Effector memory CD8-positive, alpha-beta T cell (primary cell): ENCODE results near the gene FXYD7.
"Not testable (repeated sequence)": the region's sequence is repeated elsewhere in the genome, so short reads cannot be mapped to it uniquely, and the experiment has no call there.

Experiments
- ATAC-seq: fragments of 150-1000 bp; cut with Tn5 transposase; replicated peaks from 2 replicates; pipeline ENCODE4 v1.10.0; 2021; ENCODE audit warnings: mild to moderate bottlenecking, moderate library complexity
- DNase-seq, 3 experiments: peaks; one replicate each; pipeline ENCODE4 v3.0.0; 2021
- H3K27ac Mint-ChIP-seq, 2 donors: one replicate each; pipeline ENCODE4 v1.8.0; 2022; ENCODE audit warnings: mild to moderate bottlenecking in 2 of 2, mixed read lengths in 2 of 2, moderate library complexity in 2 of 2
- H3K27me3 Mint-ChIP-seq, 2 donors: one replicate each; pipeline ENCODE4 v1.8.0; 2022; ENCODE audit warnings: mixed read lengths in 2 of 2
- H3K36me3 Mint-ChIP-seq: one replicate; pipeline ENCODE4 v1.8.0; 2022; ENCODE audit warnings: mild to moderate bottlenecking, moderate library complexity, mixed read lengths; ENCODE audit not compliant: insufficient read depth
- H3K4me1 Mint-ChIP-seq, 2 donors: one replicate each; pipeline ENCODE4 v1.8.0; 2022; ENCODE audit warnings: low read depth in 2 of 2, mixed read lengths in 2 of 2
- H3K4me3 Mint-ChIP-seq, 2 donors: one replicate each; pipeline ENCODE4 v1.8.0; 2022; ENCODE audit warnings: mild to moderate bottlenecking in 2 of 2, mixed read lengths in 2 of 2, moderate library complexity in 2 of 2
- H3K9me3 Mint-ChIP-seq, 2 donors: one replicate each; pipeline ENCODE4 v1.8.0; 2022; ENCODE audit warnings: mixed read lengths in 2 of 2

FXYD7 gene

GRCh38 chr19:35125749-35126623 lies 17.1 kb upstream of the FXYD7 start:
- Mint-ChIP-seq H3K4me1 (peaks cover 10% of the 10 kb centered on the region in 2 donors), H3K27me3 (peaks cover 0 to 13% of the 10 kb centered on the region in 2 donors), H3K9me3 (no peaks in the 10 kb centered on the region), H3K4me3 (peak overlapping the region; percentile 5 to 21), H3K27ac (no peak overlapping the region), H3K36me3 (peaks cover 6% of the 10 kb centered on the region)
- ATAC-seq: no peak
- DNase-seq: no peak

GRCh38 chr19:35126624-35126959 lies 16.5 kb upstream of the FXYD7 start:
- H3K4me3 Mint-ChIP-seq: no peak overlapping the region
- H3K4me1 Mint-ChIP-seq: peaks cover 10% of the 10 kb centered on the region in 2 donors
- DNase-seq (no peak), ATAC-seq (no peak)
- peaks cover 6% of the 10 kb centered on the region for H3K36me3 Mint-ChIP-seq
- peaks cover 0 to 13% of the 10 kb centered on the region in 2 donors for H3K27me3 Mint-ChIP-seq
- no peaks in the 10 kb centered on the region for H3K9me3 Mint-ChIP-seq
- H3K27ac Mint-ChIP-seq: no peak overlapping the region

DNA sequence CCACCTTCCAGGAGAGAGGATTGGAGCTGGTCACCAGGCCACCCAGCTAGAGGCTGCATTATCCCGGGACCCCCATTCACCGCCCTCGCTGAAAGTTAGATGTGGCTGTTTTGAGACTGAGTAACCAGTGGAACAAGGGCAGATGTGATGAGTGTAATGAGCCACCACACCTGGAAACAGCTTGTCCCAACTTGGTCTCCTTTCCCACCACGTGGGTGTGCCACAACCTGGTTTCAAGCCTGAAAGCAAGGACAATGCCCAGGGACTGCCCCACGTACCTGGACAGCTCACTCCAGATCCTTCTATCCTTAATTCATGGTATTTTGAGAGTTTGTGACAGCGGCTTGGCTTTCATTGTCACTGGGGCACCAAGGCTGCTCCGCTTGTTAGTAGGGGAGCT lies 15.2 kb upstream of the FXYD7 start:
- Mint-ChIP-seq H3K4me3 (no peak overlapping the region), H3K9me3 (peaks cover 5 to 6% of the 10 kb centered on the region in 2 donors), H3K27ac (peak overlapping the region in 1 of 2 donors; percentile 37), H3K4me1 (peaks cover 10% of the 10 kb centered on the region in 2 donors), H3K27me3 (peaks cover 0 to 13% of the 10 kb centered on the region in 2 donors), H3K36me3 (peaks cover 6% of the 10 kb centered on the region)
- ATAC-seq (no peak), DNase-seq (no peak)

GRCh38 chr19:35128398-35129057 lies 14.5 kb upstream of the FXYD7 start:
- peaks cover 10% of the 10 kb centered on the region in 2 donors for H3K4me1 Mint-ChIP-seq
- no peak overlapping the region for H3K4me3 Mint-ChIP-seq
- DNase-seq: no peak
- no peak for ATAC-seq
- H3K36me3 Mint-ChIP-seq: peaks cover 6% of the 10 kb centered on the region
- peaks cover 0 to 12% of the 10 kb centered on the region in 2 donors for H3K27me3 Mint-ChIP-seq
- peaks cover 5 to 11% of the 10 kb centered on the region in 2 donors for H3K9me3 Mint-ChIP-seq
- H3K27ac Mint-ChIP-seq: peak overlapping the region in 1 of 2 donors; percentile 37

GRCh38 chr19:35129724-35130274 lies 13.3 kb upstream of the FXYD7 start:
- H3K36me3 Mint-ChIP-seq, DNase-seq, ATAC-seq, H3K27ac Mint-ChIP-seq, H3K4me1 Mint-ChIP-seq, H3K27me3 Mint-ChIP-seq, H3K4me3 Mint-ChIP-seq: not testable (repeated sequence)
- H3K9me3 Mint-ChIP-seq: peaks cover 5 to 11% of the 10 kb centered on the region in 2 donors

DNA sequence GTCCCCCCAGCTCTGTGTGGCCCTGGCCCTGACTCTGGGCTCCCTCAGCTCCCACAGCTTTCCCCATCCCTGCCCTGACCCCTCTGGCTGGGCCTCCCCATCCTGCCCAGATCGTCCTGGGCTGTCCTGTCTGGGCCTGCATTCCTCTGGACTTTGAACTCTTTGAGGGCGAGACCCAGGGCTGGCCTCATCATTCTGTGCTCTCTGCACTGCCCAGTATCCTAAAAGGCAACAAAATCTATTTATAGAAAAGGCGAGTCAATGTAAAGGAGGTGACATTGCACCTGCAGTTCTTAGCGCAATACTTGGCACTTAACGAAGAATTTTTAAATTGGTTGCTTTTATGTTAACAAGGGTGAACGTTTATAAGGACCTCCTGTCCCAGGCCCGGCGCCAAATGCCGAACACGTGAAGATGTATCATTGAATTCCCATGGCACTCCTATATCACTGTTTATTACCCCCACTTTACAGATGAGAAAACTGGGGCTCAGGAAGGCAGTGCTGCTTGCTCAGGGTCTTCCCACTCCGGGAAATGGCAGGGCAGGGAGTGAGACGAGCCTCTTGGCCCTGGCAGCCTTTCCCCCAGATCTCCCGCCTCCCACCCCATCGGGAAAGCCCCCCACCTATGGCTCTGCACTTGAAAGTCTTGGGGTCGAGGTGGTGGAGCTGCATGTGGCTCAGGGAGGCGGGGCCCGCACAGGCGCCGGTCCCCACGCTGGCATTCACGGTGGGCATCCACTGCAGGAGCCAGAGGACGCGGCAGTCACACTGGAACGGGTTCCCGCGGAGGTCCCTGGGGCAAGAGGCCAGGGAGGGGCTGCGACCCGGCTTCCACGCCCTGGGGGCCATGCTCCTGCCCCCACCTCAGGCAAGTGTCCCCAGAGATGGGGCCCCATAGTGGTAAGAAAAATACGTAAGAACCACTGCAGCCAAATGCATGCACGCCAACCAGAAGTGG lies 12.0 kb upstream of the FXYD7 start:
- Mint-ChIP-seq H3K36me3 (no peaks in the 10 kb centered on the region), H3K9me3 (peaks cover 5 to 11% of the 10 kb centered on the region in 2 donors), H3K27me3 (no peaks in the 10 kb centered on the region), H3K4me3 (no peak overlapping the region), H3K27ac (no peak overlapping the region), H3K4me1 (no peaks in the 10 kb centered on the region)
- ATAC-seq (no peak), DNase-seq (no peak)

DNA sequence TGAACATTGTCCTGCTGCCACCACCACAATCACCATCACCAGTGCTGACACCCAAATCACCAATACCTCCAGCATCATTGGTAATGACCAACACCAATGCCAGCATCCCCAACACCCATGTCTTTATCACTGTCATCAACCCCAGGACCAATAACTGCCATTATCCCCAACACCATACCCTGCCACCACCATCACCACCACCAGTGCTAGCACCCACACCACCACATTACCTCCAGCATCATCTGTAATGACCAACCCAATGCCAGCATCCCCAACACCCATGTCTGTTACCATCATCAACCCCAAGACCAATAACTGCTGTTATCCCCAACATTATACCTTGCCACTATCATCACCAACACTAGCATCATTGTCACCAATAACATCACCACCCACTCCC lies 10.8 kb upstream of the FXYD7 start:
- H3K4me3 Mint-ChIP-seq: no peak overlapping the region
- peaks cover 0 to 4% of the 10 kb centered on the region in 2 donors for H3K4me1 Mint-ChIP-seq
- no peaks in the 10 kb centered on the region for H3K27me3 Mint-ChIP-seq
- ATAC-seq (no peak), DNase-seq (no peak)
- H3K9me3 Mint-ChIP-seq: peaks cover 5 to 11% of the 10 kb centered on the region in 2 donors
- H3K36me3 Mint-ChIP-seq: no peaks in the 10 kb centered on the region
- no peak overlapping the region for H3K27ac Mint-ChIP-seq

- Mint-ChIP-seq H3K27ac (no peak overlapping the region), H3K4me1 (peaks cover 5 to 12% of the 10 kb centered on the region in 2 donors), H3K27me3 (no peaks in the 10 kb centered on the region), H3K4me3 (no peak overlapping the region), H3K36me3 (no peaks in the 10 kb centered on the region), H3K9me3 (peaks cover 5 to 11% of the 10 kb centered on the region in 2 donors)
- DNase-seq: no peak
- ATAC-seq: no peak
These were observed 9.2 kb upstream of the FXYD7 start for GRCh38 chr19:35133826-35134225.

- Mint-ChIP-seq H3K36me3 (no peaks in the 10 kb centered on the region), H3K9me3 (peaks cover 5 to 11% of the 10 kb centered on the region in 2 donors), H3K27me3 (no peaks in the 10 kb centered on the region), H3K27ac (no peak within 1 kb of the TSS), H3K4me1 (peaks cover 5 to 14% of the 10 kb centered on the region in 2 donors), H3K4me3 (no peak within 1 kb of the TSS)
- DNase-seq (no peak), ATAC-seq (no peak)
These were observed 8.3 kb upstream of the FXYD7 start, which contains the start of gene LGI4 for GRCh38 chr19:35134601-35135242. LGI4 (minus strand) TSS chr19:35135059; CDS start chr19:35134680, 379 bp downstream.

- peaks cover 5 to 11% of the 10 kb centered on the region in 2 donors for H3K9me3 Mint-ChIP-seq
- H3K4me1 Mint-ChIP-seq: peaks cover 5 to 14% of the 10 kb centered on the region in 2 donors
These were observed 7.6 kb upstream of the FXYD7 start for GRCh38 chr19:35135389-35135909.

GRCh38 chr19:35136231-35136630 lies 6.8 kb upstream of the FXYD7 start:
- Mint-ChIP-seq H3K27me3 (peaks cover 0 to 4% of the 10 kb centered on the region in 2 donors), H3K36me3 (no peaks in the 10 kb centered on the region), H3K4me1 (peaks cover 12 to 19% of the 10 kb centered on the region in 2 donors), H3K9me3 (peaks cover 5 to 11% of the 10 kb centered on the region in 2 donors), H3K27ac (no peak overlapping the region), H3K4me3 (no peak overlapping the region)
- no peak for DNase-seq
- no peak for ATAC-seq

More at GRCh38 chr19:35135389-35135909, 7.6 kb upstream of the FXYD7 start:
- H3K27me3 Mint-ChIP-seq: no peaks in the 10 kb centered on the region
- peak; percentile 55 to 61 (median 56) for DNase-seq
- no peak overlapping the region for H3K27ac Mint-ChIP-seq
- H3K4me3 Mint-ChIP-seq: no peak overlapping the region
- ATAC-seq: peak; percentile 86
- H3K36me3 Mint-ChIP-seq: no peaks in the 10 kb centered on the region
